Hepatocyte (in vitro differentiated cells): ENCODE measurements around the gene CARD11.

Experiments used
- CTCF ChIP-seq: fragments of 200-600 bp; sonication (generic); IDR thresholded peaks from 2 replicates; pipeline ENCODE4 v1.5.1; 2016; ENCODE audit warnings: antibody characterized with exemption, mild to moderate bottlenecking; ENCODE audit not compliant: poor library complexity
- EZH2 ChIP-seq: fragments of 200-600 bp; sonication (generic); IDR thresholded peaks from 2 replicates; pipeline ENCODE4 v1.6.1; 2016; ENCODE audit warnings: antibody characterized with exemption, mild to moderate bottlenecking, borderline replicate concordance

GRCh38 chr7:3056234-3057065, 12.8 kb upstream of the CARD11 start:
- TF ChIP-seq CTCF (no peak), EZH2 (no peak)
